ENCODE measurements around the gene SEZ6.

DNA sequence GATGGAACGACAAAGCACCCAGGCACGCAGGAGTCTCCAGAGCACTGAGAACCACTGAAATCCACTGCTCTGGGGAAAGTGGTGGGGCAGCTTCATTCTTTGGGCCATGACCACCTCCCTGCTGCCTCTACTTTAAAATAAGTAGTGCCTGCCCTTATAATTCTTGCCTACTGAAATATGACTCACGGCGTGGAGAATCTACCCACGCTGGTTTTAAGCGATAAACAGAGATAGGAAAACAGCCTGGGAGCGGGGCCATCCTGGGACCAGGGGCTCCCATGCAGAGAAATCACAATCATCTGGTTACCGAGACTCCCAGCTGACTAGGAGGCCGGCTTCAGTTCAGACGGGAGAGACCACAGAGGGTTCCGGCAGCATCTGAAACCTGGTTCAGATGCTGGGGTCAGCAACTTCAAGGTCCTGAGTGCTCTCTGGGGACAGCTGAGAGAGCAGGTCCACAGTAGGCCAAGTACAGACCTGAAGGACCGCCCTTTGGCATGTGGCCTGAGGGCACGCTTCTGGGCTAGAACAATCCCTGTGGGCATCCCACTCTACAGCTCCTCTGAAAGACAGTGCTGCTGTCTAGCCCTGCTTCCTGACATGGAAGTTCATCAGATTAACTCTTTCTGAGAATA, 94.3 kb downstream of the SEZ6 start:
- TF ChIP-seq POLR2A (IDR thresholded peaks at IDR 0.05) = no peak
- TF ChIP-seq, protein P1, sequence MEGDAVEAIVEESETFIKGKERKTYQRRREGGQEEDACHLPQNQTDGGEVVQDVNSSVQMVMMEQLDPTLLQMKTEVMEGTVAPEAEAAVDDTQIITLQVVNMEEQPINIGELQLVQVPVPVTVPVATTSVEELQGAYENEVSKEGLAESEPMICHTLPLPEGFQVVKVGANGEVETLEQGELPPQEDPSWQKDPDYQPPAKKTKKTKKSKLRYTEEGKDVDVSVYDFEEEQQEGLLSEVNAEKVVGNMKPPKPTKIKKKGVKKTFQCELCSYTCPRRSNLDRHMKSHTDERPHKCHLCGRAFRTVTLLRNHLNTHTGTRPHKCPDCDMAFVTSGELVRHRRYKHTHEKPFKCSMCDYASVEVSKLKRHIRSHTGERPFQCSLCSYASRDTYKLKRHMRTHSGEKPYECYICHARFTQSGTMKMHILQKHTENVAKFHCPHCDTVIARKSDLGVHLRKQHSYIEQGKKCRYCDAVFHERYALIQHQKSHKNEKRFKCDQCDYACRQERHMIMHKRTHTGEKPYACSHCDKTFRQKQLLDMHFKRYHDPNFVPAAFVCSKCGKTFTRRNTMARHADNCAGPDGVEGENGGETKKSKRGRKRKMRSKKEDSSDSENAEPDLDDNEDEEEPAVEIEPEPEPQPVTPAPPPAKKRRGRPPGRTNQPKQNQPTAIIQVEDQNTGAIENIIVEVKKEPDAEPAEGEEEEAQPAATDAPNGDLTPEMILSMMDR (IDR thresholded peaks at IDR 0.05) = no peak
